Osteoblast (primary cell): ENCODE results near the gene XYLT1. TPM values are rescaled to one million over a fixed set of nuclear protein-coding genes. Genes with fewer than 3 reads are reported as not detected.

Source experiments
- DNase-seq: peaks from one replicate; pipeline ENCODE4 v3.0.0; 2011; ENCODE audit warnings: low spot score, mixed read lengths; ENCODE audit not compliant: insufficient read length; ENCODE audit errors: missing footprints
- H2AFZ ChIP-seq: 2 replicates; pipeline ENCODE4 v1.6.0; 2011; ENCODE audit warnings: mild to moderate bottlenecking, low read length
- H3K27ac ChIP-seq: 2 replicates; pipeline ENCODE4 v1.5.1; 2011; ENCODE audit warnings: mild to moderate bottlenecking, low read depth, low read length, moderate library complexity
- H3K27me3 ChIP-seq: 2 replicates; pipeline ENCODE4 v1.6.0; 2012; ENCODE audit warnings: mild to moderate bottlenecking, control low read depth, inconsistent platforms, low read length, moderate library complexity; ENCODE audit not compliant: insufficient read depth
- H3K36me3 ChIP-seq: 2 replicates; pipeline ENCODE4 v1.5.1; 2011; ENCODE audit warnings: mild to moderate bottlenecking, low read length, control low read depth, moderate library complexity; ENCODE audit not compliant: insufficient read depth
- H3K4me1 ChIP-seq: 2 replicates; pipeline ENCODE4 v1.5.1; 2011; ENCODE audit warnings: mild to moderate bottlenecking, low read length, control low read depth, moderate library complexity; ENCODE audit not compliant: insufficient read depth
- H3K4me2 ChIP-seq: 2 replicates; pipeline ENCODE4 v1.6.0; 2011; ENCODE audit warnings: mild to moderate bottlenecking, low read length; ENCODE audit not compliant: insufficient read depth
- H3K4me3 ChIP-seq: fragments of 200-600 bp; sonication (generic); 3 replicates; pipeline ENCODE4 v1.5.1; 2012; ENCODE audit warnings: mild to moderate bottlenecking, low read length, inconsistent platforms; ENCODE audit not compliant: insufficient read depth
- H3K79me2 ChIP-seq: 2 replicates; pipeline ENCODE4 v1.6.0; 2012; ENCODE audit warnings: mild to moderate bottlenecking, low read length, control low read depth, inconsistent platforms; ENCODE audit not compliant: insufficient read depth
- H3K9me3 ChIP-seq: 2 replicates; pipeline ENCODE4 v1.5.1; 2011; ENCODE audit warnings: low read depth, low read length, control low read depth
- H4K20me1 ChIP-seq: 2 replicates; pipeline ENCODE4 v1.6.0; 2012; ENCODE audit warnings: mild to moderate bottlenecking, low read length, control low read depth; ENCODE audit not compliant: insufficient read depth
- total RNA-seq: library from RNA; depleted of rRNA; stranded (reverse); fragments of >200 nt; gene quantifications from 2 replicates; pipeline ENCODE4 v1.2.3, GENCODE V29; 2012
- TF ChIP-seq, protein P1 (sequence below): IDR thresholded peaks from 2 replicates; pipeline ENCODE4 v1.5.1; 2011; ENCODE audit warnings: mild to moderate bottlenecking, low read depth, low read length, moderate library complexity; ENCODE audit errors: extremely low read depth

The XYLT1 gene
- total RNA-seq, 1 donor: 43.4 TPM

DNA sequence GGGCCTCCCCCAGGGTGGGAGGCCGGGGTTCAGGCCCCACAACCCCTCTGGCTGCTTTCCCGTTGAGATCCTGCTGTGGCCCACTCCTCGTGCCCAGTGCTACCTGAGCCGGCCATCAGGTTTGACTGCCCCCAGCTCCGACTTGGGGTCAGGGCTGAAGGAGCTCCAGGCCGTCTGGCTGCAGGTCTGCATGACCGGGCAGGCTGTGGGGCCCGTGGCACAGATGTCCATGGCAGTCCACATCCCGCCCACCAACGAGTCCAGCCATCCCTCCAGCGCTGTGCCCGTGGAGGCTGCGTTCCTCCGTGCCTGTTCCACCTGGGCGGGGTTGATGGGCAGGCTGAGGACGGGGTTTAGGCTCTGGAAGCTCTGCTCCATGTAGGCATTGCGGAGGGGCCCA lies 362.2 kb downstream of the XYLT1 start:
- peaks cover 9% of the 10 kb centered on the region for H3K4me1 ChIP-seq
- TF ChIP-seq, protein P1, sequence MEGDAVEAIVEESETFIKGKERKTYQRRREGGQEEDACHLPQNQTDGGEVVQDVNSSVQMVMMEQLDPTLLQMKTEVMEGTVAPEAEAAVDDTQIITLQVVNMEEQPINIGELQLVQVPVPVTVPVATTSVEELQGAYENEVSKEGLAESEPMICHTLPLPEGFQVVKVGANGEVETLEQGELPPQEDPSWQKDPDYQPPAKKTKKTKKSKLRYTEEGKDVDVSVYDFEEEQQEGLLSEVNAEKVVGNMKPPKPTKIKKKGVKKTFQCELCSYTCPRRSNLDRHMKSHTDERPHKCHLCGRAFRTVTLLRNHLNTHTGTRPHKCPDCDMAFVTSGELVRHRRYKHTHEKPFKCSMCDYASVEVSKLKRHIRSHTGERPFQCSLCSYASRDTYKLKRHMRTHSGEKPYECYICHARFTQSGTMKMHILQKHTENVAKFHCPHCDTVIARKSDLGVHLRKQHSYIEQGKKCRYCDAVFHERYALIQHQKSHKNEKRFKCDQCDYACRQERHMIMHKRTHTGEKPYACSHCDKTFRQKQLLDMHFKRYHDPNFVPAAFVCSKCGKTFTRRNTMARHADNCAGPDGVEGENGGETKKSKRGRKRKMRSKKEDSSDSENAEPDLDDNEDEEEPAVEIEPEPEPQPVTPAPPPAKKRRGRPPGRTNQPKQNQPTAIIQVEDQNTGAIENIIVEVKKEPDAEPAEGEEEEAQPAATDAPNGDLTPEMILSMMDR: no peak
- no peak for DNase-seq

DNA sequence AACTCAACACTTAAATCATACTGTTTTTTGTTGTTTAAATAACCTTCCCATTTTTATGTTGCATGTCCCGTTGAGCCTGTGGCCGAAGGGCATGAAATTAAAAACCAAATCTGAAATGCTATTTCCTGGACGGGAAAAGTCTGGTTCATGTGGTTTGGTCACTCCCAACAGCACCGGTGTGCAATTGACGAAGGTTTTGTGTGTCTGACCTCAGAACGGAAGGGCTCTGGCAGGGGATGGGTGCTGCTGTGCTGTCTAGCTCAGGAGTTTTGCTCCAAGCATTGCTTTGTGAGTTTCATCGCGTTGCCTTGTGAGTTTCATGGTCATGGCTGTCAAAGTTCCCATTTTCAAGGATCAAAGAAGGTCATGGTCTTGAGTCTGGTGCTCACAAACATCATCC lies 363.3 kb downstream of the XYLT1 start:
- Histone ChIP-seq H3K9me3 (no peaks in the 10 kb centered on the region), H4K20me1 (no peaks in the 10 kb centered on the region), H3K79me2 (no peaks in the 10 kb centered on the region), H2AFZ (no peak overlapping the region), H3K4me2 (no peak overlapping the region), H3K36me3 (no peaks in the 10 kb centered on the region), H3K27ac (no peak overlapping the region), H3K4me3 (no peak overlapping the region), H3K27me3 (no peaks in the 10 kb centered on the region), H3K4me1 (peaks cover 9% of the 10 kb centered on the region)
- TF ChIP-seq, protein P1: no peak
- no peak for DNase-seq

More for the DNA sequence above, 362.2 kb downstream of the XYLT1 start:
- H2AFZ ChIP-seq: no peak overlapping the region
- no peak overlapping the region for H3K27ac ChIP-seq
- no peaks in the 10 kb centered on the region for H4K20me1 ChIP-seq
- no peaks in the 10 kb centered on the region for H3K9me3 ChIP-seq
- H3K27me3 ChIP-seq: no peaks in the 10 kb centered on the region
- no peak overlapping the region for H3K4me3 ChIP-seq
- no peak overlapping the region for H3K4me2 ChIP-seq
- no peaks in the 10 kb centered on the region for H3K36me3 ChIP-seq
- H3K79me2 ChIP-seq: no peaks in the 10 kb centered on the region

DNA sequence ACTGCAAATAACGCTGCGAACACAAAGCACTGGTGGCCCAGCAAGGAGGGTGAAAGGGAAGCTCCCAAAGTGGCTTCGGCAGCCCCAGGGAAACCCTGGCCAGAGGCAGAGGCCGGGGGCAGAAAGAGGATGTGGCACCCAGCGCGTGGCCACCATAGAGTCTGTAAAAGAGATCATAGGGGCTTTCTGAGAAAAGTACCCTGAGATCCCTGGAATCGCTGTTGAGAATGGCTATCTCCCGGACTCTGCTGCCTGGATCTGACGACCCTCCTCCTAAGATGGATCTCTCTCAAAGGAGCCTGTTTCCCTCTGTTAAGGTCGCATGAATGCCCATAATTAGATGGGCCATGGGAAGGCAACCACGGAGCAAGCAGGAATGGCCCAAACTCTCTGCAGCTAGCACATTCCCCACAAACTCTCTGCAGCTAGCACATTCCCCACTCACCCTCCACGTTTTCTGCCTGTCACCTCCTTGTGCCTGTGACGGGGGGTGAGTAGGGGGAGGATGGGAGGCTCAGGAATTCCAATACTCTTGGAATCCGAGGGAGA lies 364.4 kb downstream of the XYLT1 start:
- Histone ChIP-seq H4K20me1 (no peaks in the 10 kb centered on the region), H3K4me1 (peaks cover 9% of the 10 kb centered on the region), H3K79me2 (no peaks in the 10 kb centered on the region), H3K4me3 (no peak overlapping the region), H2AFZ (no peak overlapping the region), H3K27ac (no peak overlapping the region), H3K27me3 (no peaks in the 10 kb centered on the region), H3K9me3 (no peaks in the 10 kb centered on the region), H3K4me2 (no peak overlapping the region), H3K36me3 (no peaks in the 10 kb centered on the region)
- TF ChIP-seq, protein P1: no peak
- DNase-seq: no peak

DNA sequence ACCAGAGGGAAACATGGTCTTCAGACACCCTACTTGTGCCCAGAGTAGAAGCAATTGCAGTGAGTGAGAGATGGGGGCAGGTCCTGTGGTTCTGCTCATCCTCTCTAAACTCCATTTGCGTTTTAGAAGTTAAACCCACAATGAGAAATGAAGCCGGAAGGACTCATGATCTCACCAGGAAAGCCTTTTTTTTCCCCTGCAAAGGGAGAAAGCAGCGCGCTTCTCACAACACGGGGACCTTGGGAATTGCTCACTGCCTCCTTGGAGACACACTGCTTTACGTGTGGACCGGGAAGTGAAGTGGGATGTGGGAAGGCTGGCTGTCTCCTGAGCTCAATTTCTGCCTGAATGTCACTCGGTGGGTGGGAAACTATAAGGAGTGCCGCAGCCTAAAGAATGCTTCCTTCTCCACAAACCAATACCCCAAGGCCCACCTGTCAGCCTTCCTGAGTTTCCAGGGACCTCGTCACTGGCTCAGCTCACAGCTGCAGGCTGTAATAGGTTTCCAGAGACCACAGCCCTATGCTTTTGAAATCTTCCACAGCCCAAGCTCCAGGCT lies 365.4 kb downstream of the XYLT1 start:
- peak overlapping the region; percentile 55 for H3K27ac ChIP-seq
- DNase-seq: peak; percentile 86
- peak overlapping the region; percentile 4 for H2AFZ ChIP-seq

More for the DNA sequence above, 365.4 kb downstream of the XYLT1 start:
- H3K27me3 ChIP-seq: no peaks in the 10 kb centered on the region
- no peaks in the 10 kb centered on the region for H3K9me3 ChIP-seq
- H4K20me1 ChIP-seq: no peaks in the 10 kb centered on the region
- TF ChIP-seq, protein P1: no peak
- peak overlapping the region; percentile 29 for H3K4me2 ChIP-seq
- no peak overlapping the region for H3K4me3 ChIP-seq
- H3K36me3 ChIP-seq: no peaks in the 10 kb centered on the region
- no peaks in the 10 kb centered on the region for H3K79me2 ChIP-seq
- H3K4me1 ChIP-seq: peaks cover 9% of the 10 kb centered on the region
